GM12878 (cell line): ENCODE measurements around the gene HDGF. TPM values are rescaled to one million over a fixed set of nuclear protein-coding genes. Genes with fewer than 3 reads are reported as not detected.

ENCODE experiments used
- BMI1 ChIP-seq: fragments of 450-650 bp; IDR thresholded peaks from 2 replicates; pipeline ENCODE4 v1.6.1; 2016; ENCODE audit warnings: mild to moderate bottlenecking, moderate library complexity, borderline replicate concordance
- CBFB ChIP-seq: IDR thresholded peaks from 2 replicates; pipeline ENCODE4 v1.6.1; 2016; ENCODE audit warnings: antibody characterized with exemption, low read depth
- CBX5 ChIP-seq: sonication (generic); IDR thresholded peaks from 2 replicates; pipeline ENCODE4 v1.6.1; 2016; ENCODE audit warnings: low read depth, moderate library complexity, mild to moderate bottlenecking, inconsistent platforms
- EP300 ChIP-seq, 2 experiments: fragments of 150-350 bp in 1 of 2; IDR thresholded peaks; 2 replicates each; pipeline ENCODE4 v1.6.1; 2011 to 2012; ENCODE audit warnings: low read depth in 2 of 2, low read length in 2 of 2, borderline replicate concordance in 1 of 2, improper control_type of control experiment in 1 of 2, inconsistent platforms in 1 of 2; ENCODE audit not compliant: control insufficient read depth in 1 of 2
- KDM1A ChIP-seq: fragments of 200-600 bp; sonication (generic); IDR thresholded peaks from 2 replicates; pipeline ENCODE4 v1.6.1; 2016; ENCODE audit warnings: borderline replicate concordance
- MYC ChIP-seq: IDR thresholded peaks from 2 replicates; pipeline ENCODE4 v1.6.1; 2011; ENCODE audit warnings: mild to moderate bottlenecking, low read length, moderate library complexity, inconsistent platforms; ENCODE audit not compliant: insufficient read depth, insufficient replicate concordance, insufficient read length, severe bottlenecking
- NFXL1 ChIP-seq: fragments of 450-650 bp; IDR thresholded peaks from 2 replicates; pipeline ENCODE4 v1.6.1; 2017; ENCODE audit warnings: antibody characterized with exemption, mild to moderate bottlenecking, borderline replicate concordance
- RELA ChIP-seq: fragments of 450-650 bp; IDR thresholded peaks from 2 replicates; pipeline ENCODE4 v1.8.0; 2014; ENCODE audit warnings: borderline replicate concordance; ENCODE audit not compliant: partially characterized antibody
- SMC3 ChIP-seq: IDR thresholded peaks from 2 replicates; pipeline ENCODE4 v1.6.1; 2011; ENCODE audit warnings: low read length, improper control_type of control experiment, borderline replicate concordance
- TBL1XR1 ChIP-seq: IDR thresholded peaks from 2 replicates; pipeline ENCODE4 v1.6.1; 2012; ENCODE audit warnings: low read depth, low read length, improper control_type of control experiment
- TCF3 ChIP-seq: IDR thresholded peaks from 2 replicates; pipeline ENCODE4 v1.6.1; 2012; ENCODE audit warnings: low read depth, mild to moderate bottlenecking, low read length, borderline replicate concordance; ENCODE audit not compliant: insufficient read depth
- polyA plus RNA-seq, 11 experiments: library from polyadenylated mRNA; depleted of rRNA in 4 of 11; unstranded in 6 of 11; stranded (reverse) in 5 of 11; fragments of >200 nt; fragmentation: Nextera tagmentation in 4 of 11; fragmentation: Illumina TruSeq in 1 of 11; extraction: Ambion mirVana in 4 of 11; extraction: Trizol in 1 of 11; gene quantifications; 1 replicate in 1 of 11; 2 replicates in 10 of 11; pipeline versions ENCODE4 v1.2.1 to v1.2.3, GENCODE V29; 2011 to 2016; ENCODE audit warnings: inconsistent platforms in 2 of 11, missing spikeins in 2 of 11, low read depth in 1 of 11
- total RNA-seq, 4 experiments: library from RNA; depleted of rRNA in 3 of 4; stranded (reverse); fragments of >200 nt in 3 of 4; fragmentation: Illumina TruSeq in 1 of 4; extraction: Trizol in 1 of 4; gene quantifications; 2 replicates each; pipeline versions ENCODE4 v1.2.1 to v1.2.3, GENCODE V29; 2013 to 2021
- TF ChIP-seq, protein P1 (sequence below): IDR thresholded peaks from 2 replicates; pipeline ENCODE4 v1.6.1; 2012; ENCODE audit warnings: low read length, inconsistent platforms
- TF ChIP-seq, protein P2 (sequence below): fragments of 450-650 bp; IDR thresholded peaks from 2 replicates; pipeline ENCODE4 v1.6.1; 2017; ENCODE audit warnings: antibody characterized with exemption, mild to moderate bottlenecking, moderate library complexity
- TF ChIP-seq, protein P3 (sequence below): IDR thresholded peaks from 2 replicates; pipeline ENCODE4 v1.6.1; 2011; ENCODE audit warnings: borderline replicate concordance, low read depth, mild to moderate bottlenecking, moderate library complexity, low read length; ENCODE audit not compliant: insufficient read depth, poor library complexity, severe bottlenecking
- TF ChIP-seq, protein P4 (sequence below): IDR thresholded peaks from 2 replicates; pipeline ENCODE4 v1.6.1; 2011; ENCODE audit warnings: low read depth, mild to moderate bottlenecking, low read length, moderate library complexity, borderline replicate concordance; ENCODE audit errors: extremely low read depth

Gene HDGF
- total and polyA plus RNA-seq, 10 of the 15 experiments (the other 5 are each of a cell fraction or from before 2014, with no cell fraction given) = 28.3 to 372 (median 209) TPM

DNA sequence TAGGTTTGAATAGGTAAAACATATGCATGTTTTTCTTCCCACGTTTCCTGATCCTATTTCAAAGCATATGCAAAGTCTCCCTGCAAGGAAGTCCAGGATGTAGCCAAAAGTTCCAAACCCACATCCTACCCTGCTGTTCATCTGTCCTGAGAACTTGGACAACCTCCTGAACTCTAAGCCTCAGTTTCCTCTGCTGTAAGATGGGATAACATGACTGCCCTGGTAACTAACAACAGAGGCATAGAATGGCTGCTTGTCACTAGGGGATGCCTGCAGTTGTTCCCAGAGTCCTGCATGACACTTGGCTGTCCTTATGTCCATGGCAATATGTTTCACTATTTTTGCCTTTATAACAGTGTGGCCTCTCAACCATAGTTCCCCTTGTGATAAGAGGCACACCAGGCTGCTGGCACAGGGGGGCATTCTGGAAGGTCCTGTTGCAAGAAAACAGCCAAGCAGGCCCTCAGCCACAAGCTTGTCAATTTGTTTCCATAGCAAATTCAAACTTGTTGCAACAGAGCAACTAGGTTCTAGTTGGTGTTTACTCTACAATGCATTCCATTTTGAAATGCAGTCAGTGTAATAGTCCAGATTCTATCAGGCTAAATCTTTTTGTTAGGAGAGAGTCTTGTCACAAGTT is 1.5 kb upstream of the HDGF start (continued):
- TF ChIP-seq, protein P1, sequence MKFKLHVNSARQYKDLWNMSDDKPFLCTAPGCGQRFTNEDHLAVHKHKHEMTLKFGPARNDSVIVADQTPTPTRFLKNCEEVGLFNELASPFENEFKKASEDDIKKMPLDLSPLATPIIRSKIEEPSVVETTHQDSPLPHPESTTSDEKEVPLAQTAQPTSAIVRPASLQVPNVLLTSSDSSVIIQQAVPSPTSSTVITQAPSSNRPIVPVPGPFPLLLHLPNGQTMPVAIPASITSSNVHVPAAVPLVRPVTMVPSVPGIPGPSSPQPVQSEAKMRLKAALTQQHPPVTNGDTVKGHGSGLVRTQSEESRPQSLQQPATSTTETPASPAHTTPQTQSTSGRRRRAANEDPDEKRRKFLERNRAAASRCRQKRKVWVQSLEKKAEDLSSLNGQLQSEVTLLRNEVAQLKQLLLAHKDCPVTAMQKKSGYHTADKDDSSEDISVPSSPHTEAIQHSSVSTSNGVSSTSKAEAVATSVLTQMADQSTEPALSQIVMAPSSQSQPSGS = no peak
- no peak for TF ChIP-seq TCF3
- no peak for TF ChIP-seq BMI1
- TF ChIP-seq, protein P2, sequence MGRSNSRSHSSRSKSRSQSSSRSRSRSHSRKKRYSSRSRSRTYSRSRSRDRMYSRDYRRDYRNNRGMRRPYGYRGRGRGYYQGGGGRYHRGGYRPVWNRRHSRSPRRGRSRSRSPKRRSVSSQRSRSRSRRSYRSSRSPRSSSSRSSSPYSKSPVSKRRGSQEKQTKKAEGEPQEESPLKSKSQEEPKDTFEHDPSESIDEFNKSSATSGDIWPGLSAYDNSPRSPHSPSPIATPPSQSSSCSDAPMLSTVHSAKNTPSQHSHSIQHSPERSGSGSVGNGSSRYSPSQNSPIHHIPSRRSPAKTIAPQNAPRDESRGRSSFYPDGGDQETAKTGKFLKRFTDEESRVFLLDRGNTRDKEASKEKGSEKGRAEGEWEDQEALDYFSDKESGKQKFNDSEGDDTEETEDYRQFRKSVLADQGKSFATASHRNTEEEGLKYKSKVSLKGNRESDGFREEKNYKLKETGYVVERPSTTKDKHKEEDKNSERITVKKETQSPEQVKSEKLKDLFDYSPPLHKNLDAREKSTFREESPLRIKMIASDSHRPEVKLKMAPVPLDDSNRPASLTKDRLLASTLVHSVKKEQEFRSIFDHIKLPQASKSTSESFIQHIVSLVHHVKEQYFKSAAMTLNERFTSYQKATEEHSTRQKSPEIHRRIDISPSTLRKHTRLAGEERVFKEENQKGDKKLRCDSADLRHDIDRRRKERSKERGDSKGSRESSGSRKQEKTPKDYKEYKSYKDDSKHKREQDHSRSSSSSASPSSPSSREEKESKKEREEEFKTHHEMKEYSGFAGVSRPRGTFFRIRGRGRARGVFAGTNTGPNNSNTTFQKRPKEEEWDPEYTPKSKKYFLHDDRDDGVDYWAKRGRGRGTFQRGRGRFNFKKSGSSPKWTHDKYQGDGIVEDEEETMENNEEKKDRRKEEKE = no peak
- TF ChIP-seq, protein P3, sequence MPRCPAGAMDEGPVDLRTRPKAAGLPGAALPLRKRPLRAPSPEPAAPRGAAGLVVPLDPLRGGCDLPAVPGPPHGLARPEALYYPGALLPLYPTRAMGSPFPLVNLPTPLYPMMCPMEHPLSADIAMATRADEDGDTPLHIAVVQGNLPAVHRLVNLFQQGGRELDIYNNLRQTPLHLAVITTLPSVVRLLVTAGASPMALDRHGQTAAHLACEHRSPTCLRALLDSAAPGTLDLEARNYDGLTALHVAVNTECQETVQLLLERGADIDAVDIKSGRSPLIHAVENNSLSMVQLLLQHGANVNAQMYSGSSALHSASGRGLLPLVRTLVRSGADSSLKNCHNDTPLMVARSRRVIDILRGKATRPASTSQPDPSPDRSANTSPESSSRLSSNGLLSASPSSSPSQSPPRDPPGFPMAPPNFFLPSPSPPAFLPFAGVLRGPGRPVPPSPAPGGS = no peak
- TF ChIP-seq RELA = no peak
- TF ChIP-seq CBX5 = no peak
- TF ChIP-seq NFXL1 = no peak
- TF ChIP-seq SMC3 = no peak
- no peak for TF ChIP-seq TBL1XR1
- no peak for TF ChIP-seq MYC
- TF ChIP-seq EP300 (IDR thresholded peaks at IDR 0.05; ENCODE audit: borderline replicate concordance in 1 of 2, control insufficient read depth in 1 of 2, low read depth in 2 of 2, low read length in 2 of 2) = no peak
- no peak for TF ChIP-seq CBFB
- TF ChIP-seq, protein P4, sequence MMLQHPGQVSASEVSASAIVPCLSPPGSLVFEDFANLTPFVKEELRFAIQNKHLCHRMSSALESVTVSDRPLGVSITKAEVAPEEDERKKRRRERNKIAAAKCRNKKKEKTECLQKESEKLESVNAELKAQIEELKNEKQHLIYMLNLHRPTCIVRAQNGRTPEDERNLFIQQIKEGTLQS = no peak
- no peak for TF ChIP-seq KDM1A
